H9 (cell line): ENCODE data around the gene RABGAP1L. TPM values are rescaled to one million over a fixed set of nuclear protein-coding genes. Genes with fewer than 3 reads are reported as not detected.

Source experiments
- DNase-seq: peaks from one replicate; pipeline ENCODE4 v3.0.0-alpha.2; 2017
- H2AFZ ChIP-seq: one replicate; pipeline ENCODE4 v1.6.1; 2013; ENCODE audit warnings: mild to moderate bottlenecking, low read length, control low read depth, moderate library complexity
- H2AK5ac ChIP-seq: 2 replicates; pipeline ENCODE4 v1.6.1; 2013; ENCODE audit warnings: low read length, control low read depth, mixed read lengths; ENCODE audit not compliant: insufficient read length
- H2BK120ac ChIP-seq: one replicate; pipeline ENCODE4 v1.6.1; 2013; ENCODE audit warnings: low read depth, mild to moderate bottlenecking, low read length, control low read depth, inconsistent platforms; ENCODE audit not compliant: poor library complexity, severe bottlenecking
- H2BK12ac ChIP-seq: 2 replicates; pipeline ENCODE4 v1.6.1; 2013; ENCODE audit warnings: low read length, control low read depth, mixed read lengths, low read depth; ENCODE audit not compliant: insufficient read length
- H2BK15ac ChIP-seq: 2 replicates; pipeline ENCODE4 v1.6.1; 2013; ENCODE audit warnings: low read depth, low read length, control low read depth
- H2BK20ac ChIP-seq: one replicate; pipeline ENCODE4 v1.6.1; 2013; ENCODE audit warnings: low read depth, mild to moderate bottlenecking, low read length, control low read depth, inconsistent platforms; ENCODE audit not compliant: poor library complexity, severe bottlenecking
- H2BK5ac ChIP-seq: 2 replicates; pipeline ENCODE4 v1.6.1; 2013; ENCODE audit warnings: low read length, control low read depth, mixed read lengths; ENCODE audit not compliant: insufficient read length
- H3K14ac ChIP-seq: 2 replicates; pipeline ENCODE4 v1.6.1; 2013; ENCODE audit warnings: low read length, control low read depth; ENCODE audit not compliant: insufficient read depth
- H3K18ac ChIP-seq: 2 replicates; pipeline ENCODE4 v1.6.1; 2013; ENCODE audit warnings: low read depth, mild to moderate bottlenecking, mixed read lengths, low read length, control low read depth; ENCODE audit not compliant: insufficient read length
- H3K23ac ChIP-seq: 2 replicates; pipeline ENCODE4 v1.6.1; 2013; ENCODE audit warnings: low read length, control low read depth, mixed read lengths, low read depth; ENCODE audit not compliant: insufficient read length
- H3K23me2 ChIP-seq: 2 replicates; pipeline ENCODE4 v1.6.1; 2013; ENCODE audit warnings: low read depth, mild to moderate bottlenecking, mixed read lengths, low read length, control low read depth; ENCODE audit not compliant: insufficient read length, poor library complexity, severe bottlenecking
- H3K27ac ChIP-seq: 2 replicates; pipeline ENCODE4 v1.5.1; 2013; ENCODE audit warnings: low read length, control low read depth, mixed read lengths, low read depth; ENCODE audit not compliant: insufficient read length
- H3K27me3 ChIP-seq: 2 replicates; pipeline ENCODE4 v1.6.1; 2013; ENCODE audit warnings: low read length, control low read depth, inconsistent platforms; ENCODE audit not compliant: insufficient read depth
- H3K4ac ChIP-seq: 2 replicates; pipeline ENCODE4 v1.6.1; 2013; ENCODE audit warnings: low read depth, mild to moderate bottlenecking, control low read depth, inconsistent platforms, low read length, moderate library complexity
- H3K4me1 ChIP-seq: 2 replicates; pipeline ENCODE4 v1.6.1; 2013; ENCODE audit warnings: low read length, control low read depth, inconsistent platforms; ENCODE audit not compliant: insufficient read depth
- H3K4me2 ChIP-seq: 2 replicates; pipeline ENCODE4 v1.6.1; 2013; ENCODE audit warnings: low read length, control low read depth, mixed read lengths; ENCODE audit not compliant: insufficient read length, insufficient read depth
- H3K56ac ChIP-seq: 2 replicates; pipeline ENCODE4 v1.6.1; 2013; ENCODE audit warnings: low read depth, mild to moderate bottlenecking, mixed read lengths, low read length, control low read depth; ENCODE audit not compliant: insufficient read length
- H3K79me1 ChIP-seq: 2 replicates; pipeline ENCODE4 v1.6.1; 2013; ENCODE audit warnings: low read depth, mild to moderate bottlenecking, moderate library complexity, low read length, control low read depth, inconsistent platforms; ENCODE audit not compliant: insufficient read depth, poor library complexity, severe bottlenecking
- H3K79me2 ChIP-seq: 2 replicates; pipeline ENCODE4 v1.6.1; 2013; ENCODE audit warnings: low read length, control low read depth, inconsistent platforms; ENCODE audit not compliant: insufficient read depth
- H3K9ac ChIP-seq: 2 replicates; pipeline ENCODE4 v1.6.1; 2013; ENCODE audit warnings: low read length, control low read depth, mixed read lengths; ENCODE audit not compliant: insufficient read length; ENCODE audit errors: extremely low read depth
- H3K9me3 ChIP-seq: one replicate; pipeline ENCODE4 v1.6.1; 2013; ENCODE audit warnings: low read depth, low read length, inconsistent platforms; ENCODE audit not compliant: control insufficient read depth
- H3T11ph ChIP-seq: one replicate; pipeline ENCODE4 v1.6.1; 2013; ENCODE audit warnings: mild to moderate bottlenecking, low read length, control low read depth, inconsistent platforms
- H4K20me1 ChIP-seq: one replicate; pipeline ENCODE4 v1.6.1; 2013; ENCODE audit not compliant: control insufficient read depth, insufficient read length, insufficient read depth
- H4K5ac ChIP-seq: 2 replicates; pipeline ENCODE4 v1.6.1; 2013; ENCODE audit warnings: low read depth, mild to moderate bottlenecking, mixed read lengths, low read length, control low read depth; ENCODE audit not compliant: insufficient read length
- H4K8ac ChIP-seq: replicated peaks from 2 replicates; pipeline ENCODE4 v1.6.1; 2013; ENCODE audit warnings: low read length, control low read depth, mixed read lengths, low read depth; ENCODE audit not compliant: insufficient read length
- H4K91ac ChIP-seq: 2 replicates; pipeline ENCODE4 v1.6.1; 2013; ENCODE audit warnings: low read depth, mild to moderate bottlenecking, moderate library complexity, mixed read lengths, low read length, control low read depth; ENCODE audit not compliant: insufficient read length
- H3K27ac Mint-ChIP-seq, 3 experiments: 2 replicates in 2 of 3; 3 replicates in 1 of 3; pipeline ENCODE4 v1.8.0; 2020 to 2021; ENCODE audit warnings: mixed read lengths in 3 of 3, mild to moderate bottlenecking in 1 of 3, moderate library complexity in 1 of 3
- H3K27me3 Mint-ChIP-seq: 2 replicates; pipeline ENCODE4 v1.8.0; 2021; ENCODE audit warnings: low read depth, mild to moderate bottlenecking, moderate library complexity, mixed read lengths
- H3K36me3 Mint-ChIP-seq, 3 experiments: 2 replicates in 2 of 3; 3 replicates in 1 of 3; pipeline ENCODE4 v1.8.0; 2020 to 2021; ENCODE audit warnings: low read depth in 3 of 3, mixed read lengths in 3 of 3; ENCODE audit not compliant: insufficient read depth in 1 of 3
- H3K4me1 Mint-ChIP-seq, 2 experiments: 2 replicates each; pipeline ENCODE4 v1.8.0; 2020; ENCODE audit warnings: mixed read lengths in 2 of 2
- H3K4me3 Mint-ChIP-seq, 2 experiments: 2 replicates in 1 of 2; 3 replicates in 1 of 2; pipeline ENCODE4 v1.8.0; 2020 to 2021; ENCODE audit warnings: mild to moderate bottlenecking in 2 of 2, mixed read lengths in 2 of 2, moderate library complexity in 1 of 2
- H3K9me3 Mint-ChIP-seq, 2 experiments: 2 replicates in 1 of 2; 3 replicates in 1 of 2; pipeline ENCODE4 v1.8.0; 2020; ENCODE audit warnings: mild to moderate bottlenecking in 2 of 2, mixed read lengths in 2 of 2, moderate library complexity in 1 of 2
- WGBS: extraction: QIAGEN DNeasy Blood & Tissue Kit; methylation state at CpG from one replicate; pipeline ENCODE4 v1.1.7; 2013; ENCODE audit warnings: missing lambda C conversion rate, low lambda C conversion rate, mixed read lengths; ENCODE audit not compliant: insufficient read length; ENCODE audit errors: extremely low coverage; 5-methylcytosine and 5-hydroxymethylcytosine counted together
- total RNA-seq: library from RNA; stranded (reverse); gene quantifications from 2 replicates; pipeline ENCODE4 v1.2.1, GENCODE V29; 2021
- TF ChIP-seq, protein P1 (sequence below): fragments of 200-600 bp; sonication (generic); conservative IDR thresholded peaks from 3 replicates; pipeline ENCODE4 v1.8.0; 2021; ENCODE audit warnings: antibody characterized with exemption, mild to moderate bottlenecking

The RABGAP1L gene
- total RNA-seq, 1 experiment from 2014 or later: 147 TPM

- no peaks in the 10 kb centered on the region for H3K23me2 ChIP-seq
- no peak overlapping the region for H2BK120ac ChIP-seq
- no peak overlapping the region for H2AFZ ChIP-seq
- H3K79me2 ChIP-seq: no peaks in the 10 kb centered on the region
- H3K79me1 ChIP-seq: no peaks in the 10 kb centered on the region
- no peak overlapping the region for H3K14ac ChIP-seq
- H4K8ac ChIP-seq: no peak overlapping the region
- no peak overlapping the region for H3K27ac ChIP-seq
- no peaks in the 10 kb centered on the region for H3K9me3 Mint-ChIP-seq
- TF ChIP-seq, protein P1, sequence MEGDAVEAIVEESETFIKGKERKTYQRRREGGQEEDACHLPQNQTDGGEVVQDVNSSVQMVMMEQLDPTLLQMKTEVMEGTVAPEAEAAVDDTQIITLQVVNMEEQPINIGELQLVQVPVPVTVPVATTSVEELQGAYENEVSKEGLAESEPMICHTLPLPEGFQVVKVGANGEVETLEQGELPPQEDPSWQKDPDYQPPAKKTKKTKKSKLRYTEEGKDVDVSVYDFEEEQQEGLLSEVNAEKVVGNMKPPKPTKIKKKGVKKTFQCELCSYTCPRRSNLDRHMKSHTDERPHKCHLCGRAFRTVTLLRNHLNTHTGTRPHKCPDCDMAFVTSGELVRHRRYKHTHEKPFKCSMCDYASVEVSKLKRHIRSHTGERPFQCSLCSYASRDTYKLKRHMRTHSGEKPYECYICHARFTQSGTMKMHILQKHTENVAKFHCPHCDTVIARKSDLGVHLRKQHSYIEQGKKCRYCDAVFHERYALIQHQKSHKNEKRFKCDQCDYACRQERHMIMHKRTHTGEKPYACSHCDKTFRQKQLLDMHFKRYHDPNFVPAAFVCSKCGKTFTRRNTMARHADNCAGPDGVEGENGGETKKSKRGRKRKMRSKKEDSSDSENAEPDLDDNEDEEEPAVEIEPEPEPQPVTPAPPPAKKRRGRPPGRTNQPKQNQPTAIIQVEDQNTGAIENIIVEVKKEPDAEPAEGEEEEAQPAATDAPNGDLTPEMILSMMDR: no peak
- WGBS: no CpG with 5 or more reads among the region's 1 CpG
- H3K27me3 Mint-ChIP-seq: no peaks in the 10 kb centered on the region
- H3K27me3 ChIP-seq: no peaks in the 10 kb centered on the region
- no peak overlapping the region for H2BK20ac ChIP-seq
- no peak overlapping the region for H3K4me3 Mint-ChIP-seq
- H2BK5ac ChIP-seq: no peak overlapping the region
- no peaks in the 10 kb centered on the region for H4K20me1 ChIP-seq
- DNase-seq: no peak
- no peak overlapping the region for H4K5ac ChIP-seq
- H3T11ph ChIP-seq: no peak overlapping the region
- H3K23ac ChIP-seq: no peak overlapping the region
- no peaks in the 10 kb centered on the region for H3K9me3 ChIP-seq
- H4K91ac ChIP-seq: no peak overlapping the region
- H3K27ac Mint-ChIP-seq: no peak overlapping the region
- peaks cover 0 to 2% of the 10 kb centered on the region in 2 experiments; a peak in 2 of 4 replicates for H3K4me1 Mint-ChIP-seq
- H3K56ac ChIP-seq: no peak overlapping the region
- no peak overlapping the region for H2BK12ac ChIP-seq
- H3K4me2 ChIP-seq: no peak overlapping the region
- no peak overlapping the region for H3K4ac ChIP-seq
- H3K9ac ChIP-seq: no peak overlapping the region
- no peaks in the 10 kb centered on the region for H3K4me1 ChIP-seq
- no peak overlapping the region for H2BK15ac ChIP-seq
- H3K18ac ChIP-seq: no peak overlapping the region
- H2AK5ac ChIP-seq: no peak overlapping the region
- H3K36me3 Mint-ChIP-seq: no peaks in the 10 kb centered on the region
Measured at GRCh38 chr1:174110053-174110452, 49.3 kb upstream of the RABGAP1L start.
